Right atrium auricular region (tissue), 2 donors: ENCODE results near the gene PROSER3. TPM values are rescaled to one million over a fixed set of nuclear protein-coding genes. Genes with fewer than 3 reads are reported as not detected.
A peak's percentile ranks its signal among the peaks of the same experiment; 100 is the strongest.

ENCODE experiments used
- DNase-seq: peaks from one replicate; pipeline ENCODE4 v3.0.0-alpha.2; 2019; ENCODE audit warnings: low spot score
- H3K27ac ChIP-seq, 2 donors: fragments of 200-600 bp; sonication (generic); 1 replicate in 1 of 2; 2 replicates in 1 of 2; pipeline ENCODE4 v1.5.1; 2016 to 2019
- H3K27me3 ChIP-seq, 2 donors: fragments of 200-600 bp; sonication (generic); one replicate each; pipeline versions ENCODE4 v1.5.1 to v1.6.0; 2017 to 2019
- H3K36me3 ChIP-seq: fragments of 200-600 bp; sonication (generic); one replicate; pipeline ENCODE4 v1.5.1; 2016
- H3K4me1 ChIP-seq, 2 donors: fragments of 200-600 bp; sonication (generic); one replicate each; pipeline versions ENCODE4 v1.5.1 to v1.6.0; 2017 to 2019
- H3K4me3 ChIP-seq, 2 donors: fragments of 200-600 bp; sonication (generic); 1 replicate in 1 of 2; 2 replicates in 1 of 2; pipeline ENCODE4 v1.5.1; 2017 to 2019; ENCODE audit warnings: mild to moderate bottlenecking in 1 of 2, moderate library complexity in 1 of 2
- H3K9me3 ChIP-seq, 2 donors: fragments of 200-600 bp; sonication (generic); one replicate each; pipeline ENCODE4 v1.5.1; 2019
- CTCF ChIP-seq, 2 donors: fragments of 200-600 bp; sonication (generic); IDR thresholded peaks; one replicate each; pipeline ENCODE4 v1.5.1; 2019; ENCODE audit warnings: antibody characterized with exemption in 2 of 2
- total RNA-seq, 2 donors: library from RNA; depleted of rRNA; stranded (reverse); fragments of >200 nt; gene quantifications; one replicate each; pipeline ENCODE4 v1.1.0, GENCODE V29; 2016

Gene PROSER3
- total RNA-seq, 2 donors from 2014 or later, result 7.2 TPM

- peaks cover 0 to 18% of the 10 kb centered on the region in 2 donors for H3K4me1 ChIP-seq
- H3K4me3 ChIP-seq, result no peak overlapping the region
- H3K27me3 ChIP-seq, result no peaks in the 10 kb centered on the region
- H3K27ac ChIP-seq, result no peak overlapping the region
- H3K36me3 ChIP-seq, result no peaks in the 10 kb centered on the region
- no peaks in the 10 kb centered on the region for H3K9me3 ChIP-seq
- TF ChIP-seq CTCF (IDR thresholded peaks at IDR 0.05), result no peak
- no peak for DNase-seq
These were observed 44.0 kb upstream of the PROSER3 start for GRCh38 chr19:35713904-35714495.

- Histone ChIP-seq H3K27ac (no peak overlapping the region), H3K9me3 (no peaks in the 10 kb centered on the region), H3K36me3 (peaks cover 2% of the 10 kb centered on the region), H3K4me1 (peaks cover 0 to 26% of the 10 kb centered on the region in 2 donors), H3K4me3 (no peak overlapping the region), H3K27me3 (no peaks in the 10 kb centered on the region)
- TF ChIP-seq CTCF (IDR thresholded peaks at IDR 0.05), result no peak
- DNase-seq, result no peak
These were observed 43.2 kb upstream of the PROSER3 start for GRCh38 chr19:35714601-35715354.

DNA sequence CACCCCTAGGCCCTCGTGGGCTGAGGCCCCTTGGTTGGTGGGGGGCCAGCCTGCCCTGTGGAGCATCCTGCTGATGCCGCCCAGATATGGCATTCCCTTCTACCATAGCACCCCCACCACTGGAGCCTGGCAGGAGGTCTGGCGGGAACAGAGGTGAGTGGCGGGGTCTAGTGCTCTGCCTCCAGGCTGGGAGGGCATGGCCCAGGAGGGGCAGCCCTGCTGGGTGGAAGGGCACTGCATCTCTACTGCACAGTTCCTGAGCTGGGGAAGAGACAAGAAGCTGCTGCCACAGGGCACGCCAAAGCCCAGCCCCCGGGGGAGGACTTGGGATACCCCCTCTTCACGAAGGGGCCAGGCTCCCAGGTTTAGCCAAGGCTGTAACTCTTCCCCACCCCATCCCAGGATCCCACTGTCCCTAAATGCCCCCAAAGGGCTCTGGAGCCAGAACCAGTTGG is 42.6 kb upstream of the PROSER3 start:
- Histone ChIP-seq H3K9me3 (no peaks in the 10 kb centered on the region), H3K4me1 (peaks cover 0 to 30% of the 10 kb centered on the region in 2 donors), H3K27me3 (no peaks in the 10 kb centered on the region), H3K36me3 (peaks cover 7% of the 10 kb centered on the region), H3K4me3 (no peak overlapping the region), H3K27ac (no peak overlapping the region)
- TF ChIP-seq CTCF (IDR thresholded peaks at IDR 0.05), result no peak
- DNase-seq, result no peak

DNA sequence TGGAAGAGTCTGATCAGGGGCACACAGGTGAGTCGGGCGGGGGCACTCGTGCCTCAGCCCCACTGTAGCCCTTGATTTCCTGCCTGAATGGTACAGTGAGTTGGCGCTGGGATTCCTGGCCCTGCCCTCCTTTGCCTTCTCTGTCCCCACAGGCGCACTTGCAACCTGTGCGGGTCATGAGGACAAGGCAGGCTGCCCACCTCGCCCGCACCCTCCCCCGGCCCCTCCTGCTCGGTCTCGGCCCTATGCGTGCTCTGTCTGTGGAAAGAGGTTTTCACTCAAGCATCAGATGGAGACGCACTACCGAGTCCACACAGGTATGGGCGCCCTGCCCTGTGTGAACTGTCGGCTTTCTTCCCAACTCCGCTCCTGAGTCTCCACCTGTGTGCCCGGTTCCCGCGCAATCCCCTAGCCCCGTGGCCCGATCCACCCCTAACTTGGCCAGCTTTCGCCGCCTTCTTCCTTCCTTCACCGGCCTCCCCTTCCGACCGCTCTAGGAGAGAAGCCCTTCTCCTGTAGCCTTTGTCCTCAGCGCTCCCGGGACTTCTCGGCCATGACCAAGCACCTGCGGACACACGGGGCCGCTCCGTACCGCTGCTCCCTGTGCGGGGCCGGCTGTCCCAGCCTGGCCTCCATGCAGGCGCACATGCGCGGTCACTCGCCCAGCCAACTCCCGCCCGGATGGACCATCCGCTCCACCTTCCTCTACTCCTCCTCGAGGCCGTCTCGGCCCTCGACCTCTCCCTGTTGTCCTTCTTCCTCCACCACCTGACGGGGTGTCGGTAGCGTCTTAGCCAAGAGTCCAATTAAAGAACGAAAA is 41.8 kb upstream of the PROSER3 start:
- Histone ChIP-seq H3K4me3 (peak overlapping the region; percentile 73 to 77), H3K27ac (peak overlapping the region; percentile 87 to 93), H3K9me3 (no peaks in the 10 kb centered on the region), H3K4me1 (peaks cover 0 to 30% of the 10 kb centered on the region in 2 donors), H3K36me3 (peaks cover 13% of the 10 kb centered on the region), H3K27me3 (no peaks in the 10 kb centered on the region)
- no peak for TF ChIP-seq CTCF (IDR thresholded peaks at IDR 0.05)
- peak; percentile 69 for DNase-seq

- Histone ChIP-seq H3K27ac (peak overlapping the region; percentile 87 to 93), H3K4me3 (peak overlapping the region; percentile 73 to 77), H3K27me3 (no peaks in the 10 kb centered on the region), H3K9me3 (no peaks in the 10 kb centered on the region), H3K4me1 (peaks cover 0 to 30% of the 10 kb centered on the region in 2 donors), H3K36me3 (peaks cover 20% of the 10 kb centered on the region)
- TF ChIP-seq CTCF (IDR thresholded peaks at IDR 0.05), result peak; percentile 86 to 94
- DNase-seq, result peak; percentile 94
These were observed 40.9 kb upstream of the PROSER3 start for GRCh38 chr19:35716801-35717664.
